Right lung (tissue), 5 donors: ENCODE data around the gene ZKSCAN4. TPM values are rescaled to one million over a fixed set of nuclear protein-coding genes. Genes with fewer than 3 reads are reported as not detected.
A peak's percentile ranks its signal among the peaks of the same experiment; 100 is the strongest.

Experiments
- DNase-seq, 2 donors: peaks; one replicate each; pipeline ENCODE4 v3.0.0-alpha.2; 2013
- polyA plus RNA-seq, 5 donors: library from polyadenylated mRNA; unstranded; fragments of 120-200 nt; gene quantifications; one replicate each; pipeline versions ENCODE4 v1.2.1 to v1.2.3, GENCODE V29; 2013; ENCODE audit warnings: inconsistent platforms in 1 of 5, low replicate concordance in 1 of 5; ENCODE audit not compliant: insufficient read length in 5 of 5, insufficient read depth in 1 of 5

The ZKSCAN4 gene
- polyA plus RNA-seq, 5 donors, result 10.4 to 13.6 (median 12.3) TPM

DNA sequence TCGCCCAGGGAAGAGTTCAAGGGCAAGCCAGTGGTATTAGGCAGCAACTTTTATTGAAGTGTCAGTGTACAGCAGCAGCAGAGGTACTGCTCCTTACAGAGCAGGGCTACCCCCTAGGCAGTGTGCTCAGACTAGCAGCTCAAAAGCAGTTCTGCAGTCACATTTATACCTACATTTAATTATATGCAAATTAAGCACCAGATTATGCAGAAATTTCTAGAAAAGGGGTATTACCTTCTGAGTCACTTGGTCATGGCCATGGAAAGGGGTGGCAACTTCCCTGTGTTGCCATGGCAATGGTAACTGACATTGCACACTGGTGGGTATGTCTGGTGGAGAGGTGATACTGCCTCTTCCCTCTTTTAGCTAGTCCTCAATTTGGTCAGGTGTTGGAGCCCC is 2.1 kb upstream of the ZKSCAN4 start:
- DNase-seq, result no peak

- no peak for DNase-seq
Measured at GRCh38 chr6:28251661-28252008, 434 bp downstream of the ZKSCAN4 start.

DNA sequence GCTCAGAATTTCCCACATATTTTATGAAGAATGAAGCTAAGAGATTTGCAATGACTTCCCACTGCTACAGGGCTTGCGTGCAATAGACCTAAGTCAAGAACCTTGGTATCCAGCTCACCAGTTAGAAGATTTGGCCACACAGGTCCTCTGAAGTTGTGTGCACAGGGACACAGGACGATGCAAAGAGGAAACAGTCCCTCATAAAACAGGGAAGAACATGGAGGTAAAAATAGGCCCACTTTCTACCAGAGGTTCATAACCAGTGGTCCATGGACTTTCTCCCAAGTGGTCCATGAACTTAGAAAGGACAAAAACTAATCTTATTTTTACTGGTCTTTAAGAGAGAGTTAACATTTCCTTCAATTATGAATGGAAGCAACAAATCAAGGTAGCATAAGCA is 1.3 kb downstream of the ZKSCAN4 start:
- no peak for DNase-seq

GRCh38 chr6:28248916-28249315 is 3.2 kb downstream of the ZKSCAN4 start:
- DNase-seq, result no peak

DNA sequence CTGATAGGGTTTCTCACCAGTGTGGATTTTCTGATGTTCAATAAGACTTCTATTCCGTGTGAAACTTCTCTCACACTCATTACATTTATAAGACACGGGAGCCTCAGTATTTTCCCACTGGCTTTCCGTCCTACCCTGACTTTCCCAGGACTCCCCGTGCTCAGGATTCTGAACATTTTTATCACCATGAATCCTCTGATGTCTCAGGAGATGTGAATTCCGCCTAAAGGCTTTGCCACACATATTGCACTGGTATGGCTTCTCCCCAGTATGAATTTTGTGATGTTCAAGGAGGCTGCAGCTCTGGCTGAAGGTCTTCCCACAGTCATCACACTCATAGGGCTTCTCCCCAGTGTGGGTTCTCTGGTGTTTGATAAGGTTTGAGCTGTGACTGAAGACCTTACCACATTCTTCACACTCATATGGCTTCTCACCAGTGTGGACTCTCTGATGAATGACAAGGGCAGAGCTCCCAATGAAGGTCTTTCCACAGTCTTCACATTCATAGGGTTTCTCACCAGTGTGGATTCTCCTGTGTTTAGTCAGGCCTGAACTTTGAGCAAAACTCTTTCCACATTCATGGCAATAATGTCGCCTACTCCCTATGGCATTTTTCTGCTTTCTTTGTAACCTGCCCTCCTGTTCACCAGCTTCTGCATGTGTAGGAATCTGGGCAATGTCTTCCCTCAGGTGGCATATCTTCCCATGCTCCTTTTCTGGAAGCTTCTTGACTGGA is 6.7 kb downstream of the ZKSCAN4 start:
- DNase-seq, result no peak

DNA sequence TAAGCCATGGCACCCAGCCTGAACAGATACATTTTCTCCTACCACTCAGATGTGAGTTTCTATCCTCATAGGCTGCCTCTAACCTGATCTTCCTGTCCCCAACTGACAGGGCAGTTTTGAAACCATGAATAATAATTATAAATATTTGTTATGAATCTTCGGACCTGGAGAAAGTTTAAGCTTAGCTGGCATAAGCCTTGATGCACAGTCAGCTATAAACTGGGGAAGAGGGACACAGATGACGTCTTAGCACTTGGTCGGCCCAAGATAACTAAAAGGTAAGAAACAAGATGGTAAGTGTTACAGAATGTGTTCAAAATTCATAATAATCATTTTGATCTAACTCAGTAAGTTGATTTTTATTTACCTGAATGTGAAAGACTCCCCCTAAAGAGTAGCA is 8.1 kb downstream of the ZKSCAN4 start:
- DNase-seq, result no peak

GRCh38 chr6:28240471-28240870 is 11.6 kb downstream of the ZKSCAN4 start:
- DNase-seq, result no peak

DNA sequence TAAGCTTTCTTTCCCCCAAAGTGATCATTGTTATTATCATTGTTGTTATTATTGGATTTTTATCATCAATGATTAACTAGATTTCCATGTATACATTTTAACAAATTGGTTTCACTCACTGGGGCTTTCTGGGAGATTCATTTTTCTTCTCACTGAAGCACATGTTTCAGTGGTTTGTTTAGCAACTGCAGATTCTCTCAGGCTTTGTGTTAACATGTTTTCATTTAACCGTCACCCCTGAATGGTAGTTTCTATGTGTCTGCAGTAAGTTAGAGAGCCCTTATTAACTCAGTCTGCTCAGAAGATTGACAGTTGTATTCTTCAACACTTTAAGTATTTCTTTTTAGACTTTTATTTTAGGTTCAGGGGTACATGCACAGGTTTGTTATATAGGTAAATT is 12.4 kb downstream of the ZKSCAN4 start:
- no peak for DNase-seq

DNA sequence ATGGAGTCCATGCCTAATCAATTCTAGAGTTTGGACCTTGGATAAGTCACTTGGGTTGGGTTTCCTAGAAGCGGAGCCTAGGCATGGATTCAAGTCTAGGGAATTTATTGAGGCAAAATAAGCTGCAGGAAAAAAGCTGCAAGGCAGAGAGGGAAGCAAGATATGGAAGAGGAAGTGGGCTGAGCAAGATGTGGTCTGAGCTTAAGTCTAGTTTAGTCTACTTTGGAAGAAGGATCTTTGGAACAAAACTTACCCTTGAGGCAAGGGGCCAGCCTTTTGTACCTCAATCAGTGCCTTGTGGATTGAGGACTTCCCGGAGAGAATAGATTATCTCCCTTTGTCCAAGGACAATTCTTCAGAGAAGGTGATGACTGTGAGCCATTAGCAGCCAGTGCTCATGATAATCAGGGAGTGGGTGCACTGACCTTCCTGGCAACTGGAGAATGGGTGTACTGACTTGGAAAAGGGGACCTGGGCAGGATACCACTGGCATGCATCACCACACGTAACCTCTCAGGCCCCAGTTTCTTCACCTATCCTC is 16.1 kb downstream of the ZKSCAN4 start:
- no peak for DNase-seq

GRCh38 chr6:28232785-28233184 is 19.3 kb downstream of the ZKSCAN4 start:
- DNase-seq, result no peak

GRCh38 chr6:28226460-28226859 is 25.6 kb downstream of the ZKSCAN4 start:
- no peak for DNase-seq

DNA sequence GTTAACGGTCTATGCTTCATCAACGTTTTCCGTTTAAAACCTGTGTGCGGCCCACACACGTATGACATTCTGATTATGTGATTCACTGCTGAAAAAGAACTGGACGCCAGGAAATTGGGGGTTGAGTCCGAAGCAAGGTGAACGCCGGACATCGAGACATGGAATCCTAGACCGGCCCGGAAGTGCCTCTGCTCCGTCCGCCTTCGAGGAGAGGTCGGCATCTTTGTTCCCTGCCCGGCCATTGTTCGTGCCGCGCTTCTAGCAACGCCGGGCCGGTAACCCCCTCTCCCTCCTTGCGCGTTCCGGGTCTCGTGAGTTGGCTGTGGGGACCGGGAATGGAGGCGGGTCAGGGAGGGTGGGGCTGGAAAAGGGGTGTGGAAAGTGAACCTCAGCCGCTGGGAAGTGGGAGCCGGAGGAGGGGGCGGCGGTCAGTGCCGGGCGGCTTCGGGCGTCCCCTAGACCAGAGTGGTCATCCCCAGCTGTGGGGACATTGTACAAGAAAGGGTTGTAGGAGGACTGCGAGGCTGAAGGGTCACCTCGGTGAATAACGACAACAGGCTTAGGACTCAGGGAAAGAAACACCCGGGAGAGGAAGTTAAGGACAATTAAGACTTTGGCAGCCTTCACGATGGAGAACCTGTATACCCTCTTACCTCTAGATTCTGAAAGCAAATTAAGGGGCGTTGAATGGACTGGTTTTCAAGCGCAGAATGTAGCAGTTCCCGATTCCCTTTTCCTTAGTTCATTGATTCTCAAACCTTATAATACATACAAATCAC is 26.8 kb downstream of the ZKSCAN4 start, which contains the start of gene ZSCAN9:
ZSCAN9 (plus strand) TSS at position 220 of the 779 bp plus-strand sequence. CDS start 1,810 bp downstream, outside the sequence.
- peak; percentile 76 to 81 for DNase-seq

DNA sequence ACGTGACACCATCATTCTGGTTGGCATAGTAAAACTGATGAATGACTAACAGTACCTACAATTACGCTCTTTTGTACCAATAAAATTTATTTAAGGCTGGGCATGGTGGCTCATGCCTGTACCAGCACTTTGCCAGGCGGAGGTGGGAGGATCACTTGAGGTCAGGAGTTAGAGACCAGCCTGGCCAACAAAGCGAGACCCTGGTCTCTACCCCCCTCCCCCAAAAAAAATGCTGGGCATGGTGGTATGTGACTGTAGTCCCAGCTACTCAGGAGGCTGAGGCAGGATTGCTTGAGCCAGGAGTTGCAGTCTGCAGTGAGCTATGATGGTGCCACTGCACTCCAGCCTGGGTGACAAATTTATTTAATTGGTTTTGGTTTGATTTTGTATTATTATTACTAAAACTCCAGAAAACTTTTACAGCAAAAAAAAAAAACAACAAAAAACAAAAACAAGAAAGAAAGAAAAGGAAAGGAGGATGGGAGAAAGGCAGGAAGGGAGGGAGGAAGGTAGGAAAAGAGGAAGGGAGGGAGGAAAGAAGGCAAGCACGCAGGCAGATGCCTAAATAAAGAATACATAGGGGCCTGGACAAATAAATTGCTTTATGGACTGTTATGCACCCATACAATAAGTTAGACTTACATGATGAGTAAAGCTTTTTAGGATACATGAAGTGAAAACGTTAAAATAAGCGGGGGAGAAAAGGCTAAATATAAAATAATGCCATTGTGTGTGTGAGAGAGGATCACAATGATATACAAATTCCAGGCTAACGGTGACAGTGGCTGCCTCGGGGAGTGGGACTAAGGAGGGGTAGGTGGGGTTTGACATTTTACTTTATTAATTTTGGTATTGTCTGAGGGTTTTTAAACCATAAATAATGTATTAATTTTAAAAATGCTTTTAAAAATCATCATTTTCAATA is 27.7 kb downstream of the ZKSCAN4 start:
- no peak for DNase-seq

DNA sequence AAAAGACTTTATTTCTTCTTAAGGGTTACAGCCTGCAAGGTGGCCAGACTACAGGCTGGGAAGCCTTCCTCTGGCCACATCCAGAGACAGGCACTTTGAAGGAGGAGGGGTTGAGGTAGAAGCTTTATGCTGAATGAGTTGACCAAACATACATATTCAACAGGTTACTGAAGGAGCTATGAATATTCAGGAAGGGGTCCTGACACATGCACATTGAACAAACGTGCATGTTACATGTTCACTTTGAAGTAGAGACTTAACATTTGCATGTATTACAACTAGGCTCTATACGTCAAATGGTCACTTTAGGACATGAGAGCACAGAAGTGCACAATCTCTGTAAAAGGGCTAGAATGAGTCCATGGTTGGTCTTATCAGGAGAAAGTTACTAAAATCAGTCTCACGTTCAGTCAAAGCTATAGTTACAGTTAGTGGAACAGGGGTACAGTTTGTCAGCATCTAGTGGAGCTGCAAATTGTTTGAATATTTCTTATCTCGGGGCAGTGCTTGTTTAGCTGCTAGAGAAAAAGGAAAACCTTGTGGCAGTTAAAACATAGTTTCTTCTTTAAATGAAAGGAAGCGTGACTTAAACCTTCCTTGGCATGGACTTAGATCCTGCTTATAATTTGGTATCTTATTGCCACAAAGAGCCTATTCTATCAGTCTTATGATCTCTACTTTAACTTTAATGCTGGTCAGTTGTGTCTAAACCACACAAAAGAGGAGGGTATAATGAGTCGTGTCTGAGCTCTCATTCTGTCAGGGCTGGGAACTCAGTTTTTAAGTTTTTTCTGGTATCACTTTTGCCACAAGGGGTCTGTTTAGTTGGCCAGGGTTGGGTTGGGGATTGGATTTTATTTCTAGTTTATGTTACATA is 31.6 kb downstream of the ZKSCAN4 start:
- DNase-seq, result no peak

GRCh38 chr6:28218312-28219248 is 33.5 kb downstream of the ZKSCAN4 start:
- DNase-seq, result peak; percentile 70 to 74

DNA sequence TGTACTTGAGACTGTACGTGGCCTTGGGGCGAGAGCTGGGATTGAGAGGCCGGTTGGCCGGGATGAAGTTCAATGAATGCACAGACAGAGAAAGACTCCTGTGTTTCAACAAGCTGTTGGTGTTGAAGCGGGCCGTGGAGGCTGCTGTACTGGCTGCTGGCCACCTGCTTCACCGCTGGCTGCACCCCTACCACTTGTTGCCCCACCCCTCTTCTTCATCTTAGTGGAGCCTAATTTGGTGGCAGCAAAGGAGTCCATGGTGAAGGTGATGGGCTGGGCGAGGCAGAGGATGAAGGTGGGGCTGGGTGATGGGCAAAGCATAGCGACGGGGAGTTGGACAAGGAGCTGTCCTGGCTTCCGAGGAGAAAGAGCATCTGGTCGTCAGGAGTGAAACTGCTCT is 34.2 kb downstream of the ZKSCAN4 start:
- no peak for DNase-seq

DNA sequence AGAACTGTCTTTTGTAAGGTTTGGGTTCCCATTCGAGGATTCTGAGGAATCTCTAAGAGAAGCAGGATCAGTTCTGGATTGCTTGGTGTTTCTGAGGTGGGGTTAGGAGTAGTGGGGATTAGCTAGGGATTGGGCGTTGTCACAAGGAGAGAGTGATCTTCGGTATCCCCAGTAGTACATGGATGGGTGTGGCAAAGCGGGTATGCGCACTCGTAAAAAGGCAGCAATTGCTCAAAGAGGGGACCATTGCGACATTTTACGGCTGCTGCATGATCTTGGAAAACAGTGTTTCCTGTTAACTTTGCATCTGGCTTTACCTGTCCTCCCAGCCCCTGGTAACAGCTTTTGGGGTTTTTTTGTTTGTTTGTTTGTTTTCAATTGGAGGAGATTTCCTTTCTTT is 36.6 kb downstream of the ZKSCAN4 start:
- DNase-seq, result no peak

DNA sequence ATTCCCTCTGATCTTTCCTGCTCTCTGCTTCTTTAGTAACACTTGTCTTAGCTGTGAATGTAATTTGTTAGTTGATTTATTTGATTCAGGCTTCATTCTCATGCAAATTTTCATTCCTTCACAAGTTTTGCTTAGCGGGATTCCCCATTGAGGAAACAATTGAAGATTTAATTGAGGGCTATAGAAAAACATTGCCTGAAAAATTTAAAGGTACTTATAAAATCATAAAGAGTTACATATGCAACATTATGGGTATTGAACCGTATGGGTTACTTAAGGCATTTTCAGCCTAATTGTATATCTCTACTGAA is 38.9 kb downstream of the ZKSCAN4 start:
- no peak for DNase-seq

DNA sequence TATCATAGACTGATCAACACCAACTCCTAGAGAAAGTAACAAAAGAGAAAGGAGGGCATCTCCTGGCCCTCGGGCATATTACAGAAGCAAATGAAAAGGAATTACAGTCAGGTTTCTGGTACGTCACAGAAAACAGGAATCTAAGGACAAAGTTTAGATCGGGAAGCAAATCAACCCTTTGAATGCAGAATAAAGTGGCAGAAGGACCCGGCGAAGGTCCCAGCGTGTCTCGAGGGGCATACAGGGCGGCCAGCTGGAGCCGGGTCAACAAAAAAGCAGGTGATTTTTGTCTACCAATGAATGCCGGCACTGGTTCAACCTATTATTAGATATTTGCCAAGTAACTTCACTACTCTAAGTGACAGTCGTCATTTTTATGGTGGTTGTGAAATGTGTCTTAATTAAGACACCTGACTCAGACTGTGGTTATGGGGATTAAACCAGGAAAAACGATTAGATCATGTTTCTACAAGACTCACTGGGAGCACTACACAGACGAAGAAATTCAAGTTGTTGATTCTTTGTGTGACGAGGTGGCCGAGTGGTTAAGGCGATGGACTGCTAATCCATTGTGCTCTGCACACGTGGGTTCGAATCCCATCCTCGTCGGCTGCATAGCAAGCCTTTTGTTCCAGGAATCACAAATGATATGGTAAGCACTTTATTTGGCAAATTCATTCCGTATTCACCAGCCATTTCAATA is 39.4 kb downstream of the ZKSCAN4 start:
- DNase-seq, result peak in 1 of 2 donors; percentile 35
